ENCODE results near the gene RPS24.

DNA sequence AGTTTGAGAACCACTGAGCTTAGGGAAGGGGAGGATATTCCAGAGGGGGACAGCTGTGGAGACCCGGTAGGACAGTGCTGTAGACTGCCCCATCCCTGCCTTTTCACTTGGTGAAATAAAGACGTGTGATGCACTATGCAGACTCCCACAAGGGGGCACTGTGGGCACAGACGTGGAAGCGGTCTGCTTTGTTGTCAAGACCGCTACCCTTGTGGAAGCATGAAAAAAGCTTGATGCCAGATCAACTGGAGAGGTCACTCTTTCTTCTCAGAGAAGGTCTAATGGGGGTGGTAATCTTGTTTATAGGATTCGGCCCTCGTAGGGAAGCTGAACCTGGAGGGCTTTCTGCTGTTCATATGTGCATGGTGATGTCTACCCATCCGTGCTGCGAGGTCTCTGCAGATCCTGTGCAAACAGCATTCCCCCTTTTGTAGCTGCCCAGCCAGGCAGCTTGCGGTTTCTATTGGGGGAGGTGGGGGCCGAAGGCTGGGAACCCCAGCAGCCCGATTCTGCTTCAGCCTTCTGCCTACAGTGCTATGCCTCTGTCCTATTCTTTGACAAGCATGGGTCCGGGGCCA, 13.7 kb downstream of the RPS24 start:
- TF ChIP-seq, protein P1, sequence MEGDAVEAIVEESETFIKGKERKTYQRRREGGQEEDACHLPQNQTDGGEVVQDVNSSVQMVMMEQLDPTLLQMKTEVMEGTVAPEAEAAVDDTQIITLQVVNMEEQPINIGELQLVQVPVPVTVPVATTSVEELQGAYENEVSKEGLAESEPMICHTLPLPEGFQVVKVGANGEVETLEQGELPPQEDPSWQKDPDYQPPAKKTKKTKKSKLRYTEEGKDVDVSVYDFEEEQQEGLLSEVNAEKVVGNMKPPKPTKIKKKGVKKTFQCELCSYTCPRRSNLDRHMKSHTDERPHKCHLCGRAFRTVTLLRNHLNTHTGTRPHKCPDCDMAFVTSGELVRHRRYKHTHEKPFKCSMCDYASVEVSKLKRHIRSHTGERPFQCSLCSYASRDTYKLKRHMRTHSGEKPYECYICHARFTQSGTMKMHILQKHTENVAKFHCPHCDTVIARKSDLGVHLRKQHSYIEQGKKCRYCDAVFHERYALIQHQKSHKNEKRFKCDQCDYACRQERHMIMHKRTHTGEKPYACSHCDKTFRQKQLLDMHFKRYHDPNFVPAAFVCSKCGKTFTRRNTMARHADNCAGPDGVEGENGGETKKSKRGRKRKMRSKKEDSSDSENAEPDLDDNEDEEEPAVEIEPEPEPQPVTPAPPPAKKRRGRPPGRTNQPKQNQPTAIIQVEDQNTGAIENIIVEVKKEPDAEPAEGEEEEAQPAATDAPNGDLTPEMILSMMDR (IDR thresholded peaks at IDR 0.05): peak; percentile 61 to 85 (median 82)
- TF ChIP-seq POLR2A (IDR thresholded peaks at IDR 0.05): no peak

Measured in testis (tissue), 2 donors.